GM23338 (cell line): Measurements from ENCODE around the gene ING3. TPM values are rescaled to one million over a fixed set of nuclear protein-coding genes. Genes with fewer than 3 reads are reported as not detected.

Source experiments
- ATAC-seq: fragments of 200-7000 bp; cut with Tn5 transposase; 3 replicates; pipeline ENCODE4 v1.9.1; 2020
- DNase-seq: peaks from one replicate; pipeline ENCODE4 v3.0.0-alpha.2; 2015; ENCODE audit warnings: low spot score
- H2AFZ ChIP-seq: fragments of 200-600 bp; sonication (generic); 2 replicates; pipeline ENCODE4 v1.8.0; 2016; ENCODE audit warnings: antibody characterized with exemption, mild to moderate bottlenecking, moderate library complexity
- H3F3A ChIP-seq: fragments of 200-600 bp; sonication (generic); replicated peaks from 2 replicates; pipeline ENCODE4 v1.8.0; 2017; ENCODE audit warnings: antibody characterized with exemption, mixed run types, low read depth
- H3K27ac ChIP-seq: fragments of 200-600 bp; sonication (generic); 2 replicates; pipeline ENCODE4 v1.6.1; 2016; ENCODE audit warnings: low read depth
- H3K27me3 ChIP-seq: fragments of 200-600 bp; sonication (generic); 2 replicates; pipeline ENCODE4 v1.8.0; 2016; ENCODE audit warnings: mild to moderate bottlenecking, mixed run types, moderate library complexity; ENCODE audit not compliant: insufficient read depth
- H3K36me3 ChIP-seq: fragments of 200-600 bp; sonication (generic); 2 replicates; pipeline ENCODE4 v1.8.0; 2016; ENCODE audit warnings: mild to moderate bottlenecking; ENCODE audit not compliant: insufficient read depth
- H3K4me1 ChIP-seq: fragments of 200-600 bp; sonication (generic); 2 replicates; pipeline ENCODE4 v1.8.0; 2016; ENCODE audit warnings: mild to moderate bottlenecking, moderate library complexity; ENCODE audit not compliant: insufficient read depth
- H3K4me2 ChIP-seq: fragments of 200-600 bp; sonication (generic); 2 replicates; pipeline ENCODE4 v1.7.1; 2017; ENCODE audit warnings: mixed run types
- H3K4me3 ChIP-seq: fragments of 200-600 bp; sonication (generic); 2 replicates; pipeline ENCODE4 v1.6.1; 2016; ENCODE audit warnings: mixed run types
- H3K79me2 ChIP-seq: fragments of 200-600 bp; sonication (generic); replicated peaks from 2 replicates; pipeline ENCODE4 v1.8.0; 2017; ENCODE audit warnings: mild to moderate bottlenecking; ENCODE audit not compliant: insufficient read depth
- H3K9me2 ChIP-seq: fragments of 200-600 bp; sonication (generic); 2 replicates; pipeline ENCODE4 v1.8.0; 2017; ENCODE audit not compliant: insufficient read depth
- H4K20me1 ChIP-seq: fragments of 200-600 bp; sonication (generic); replicated peaks from 2 replicates; pipeline ENCODE4 v1.8.0; 2017; ENCODE audit warnings: mild to moderate bottlenecking; ENCODE audit not compliant: insufficient read depth
- H3K27ac Mint-ChIP-seq: 2 replicates; pipeline ENCODE4 v1.8.0; 2020; ENCODE audit warnings: inconsistent platforms, mild to moderate bottlenecking, moderate library complexity, mixed read lengths
- H3K27me3 Mint-ChIP-seq: 3 replicates; pipeline ENCODE4 v1.8.0; 2022; ENCODE audit warnings: low read depth, mild to moderate bottlenecking, moderate library complexity, mixed read lengths, inconsistent platforms; ENCODE audit not compliant: insufficient read depth, poor library complexity
- H3K36me3 Mint-ChIP-seq: 3 replicates; pipeline ENCODE4 v1.8.0; 2021; ENCODE audit warnings: low read depth, mild to moderate bottlenecking, inconsistent platforms, moderate library complexity, mixed read lengths
- H3K4me1 Mint-ChIP-seq: 3 replicates; pipeline ENCODE4 v1.8.0; 2020; ENCODE audit warnings: mild to moderate bottlenecking, inconsistent platforms, mixed read lengths
- H3K4me3 Mint-ChIP-seq: 3 replicates; pipeline ENCODE4 v1.8.0; 2021; ENCODE audit warnings: moderate library complexity, mild to moderate bottlenecking, inconsistent platforms, mixed read lengths
- H3K9me3 Mint-ChIP-seq: 3 replicates; pipeline ENCODE4 v1.8.0; 2020; ENCODE audit warnings: moderate library complexity, mild to moderate bottlenecking, inconsistent platforms, mixed read lengths
- CREB1 ChIP-seq: fragments of 250-450 bp; sonication (Bioruptor Pico); IDR thresholded peaks from 2 replicates; pipeline ENCODE4 v1.5.0; 2020; ENCODE audit warnings: low read depth, mild to moderate bottlenecking, moderate library complexity
- EZH2 ChIP-seq: fragments of 200-600 bp; sonication (generic); IDR thresholded peaks from one replicate; pipeline ENCODE4 v1.8.0; 2017; ENCODE audit warnings: antibody characterized with exemption, mild to moderate bottlenecking, low read depth; ENCODE audit not compliant: unreplicated experiment
- EZH2phosphoT487 ChIP-seq: fragments of 200-600 bp; sonication (generic); IDR thresholded peaks from one replicate; pipeline ENCODE4 v1.8.1; 2018; ENCODE audit warnings: antibody characterized with exemption; ENCODE audit not compliant: unreplicated experiment
- JUNB ChIP-seq: IDR thresholded peaks from one replicate; pipeline ENCODE4 v1.6.1; 2016; ENCODE audit warnings: antibody characterized with exemption; ENCODE audit not compliant: unreplicated experiment
- NANOG ChIP-seq: IDR thresholded peaks from 2 replicates; pipeline ENCODE4 v1.6.1; 2016; ENCODE audit warnings: antibody characterized with exemption, borderline replicate concordance
- POLR2AphosphoS5 ChIP-seq: IDR thresholded peaks from 2 replicates; pipeline ENCODE4 v1.6.1; 2016; ENCODE audit warnings: antibody characterized with exemption, low read depth
- ZNF114 ChIP-seq: fragments of 250-450 bp; sonication (Bioruptor Pico); IDR thresholded peaks from 2 replicates; pipeline ENCODE4 v1.5.0; 2020; ENCODE audit warnings: mild to moderate bottlenecking, moderate library complexity
- ZNF331 ChIP-seq: fragments of 250-450 bp; sonication (Bioruptor Pico); IDR thresholded peaks from 2 replicates; pipeline ENCODE4 v1.5.0; 2020; ENCODE audit warnings: low read depth, mild to moderate bottlenecking, moderate library complexity
- polyA plus RNA-seq: library from polyadenylated mRNA; unstranded; fragments of >200 nt; fragmentation: Nextera tagmentation; extraction: Ambion mirVana; gene quantifications from 2 replicates; pipeline ENCODE4 v1.2.1, GENCODE V29; 2016
- total RNA-seq: library from RNA; depleted of rRNA; stranded (reverse); fragments of >200 nt; shearing (Covaris generic); gene quantifications from 2 replicates; pipeline ENCODE4 v1.2.3, GENCODE V29; 2014
- TF ChIP-seq, protein P1 (sequence below): IDR thresholded peaks from one replicate; pipeline ENCODE4 v1.6.1; 2018; ENCODE audit warnings: antibody characterized with exemption; ENCODE audit not compliant: unreplicated experiment
- TF ChIP-seq, protein P2 (sequence below): IDR thresholded peaks from 2 replicates; pipeline ENCODE4 v1.6.1; 2016; ENCODE audit warnings: antibody characterized with exemption
- TF ChIP-seq, protein P3 (sequence below), 2 experiments: fragments of 200-600 bp in 1 of 2; sonication (generic) in 1 of 2; conservative IDR thresholded peaks; 2 replicates each; pipeline versions ENCODE4 v1.5.1 to v1.6.1; 2016 to 2017; ENCODE audit warnings: antibody characterized with exemption in 2 of 2, low read depth in 2 of 2, mild to moderate bottlenecking in 2 of 2, moderate library complexity in 1 of 2

ING3 gene
- total and polyA plus RNA-seq, 2 experiments from 2014 or later = 17.8 to 26.2 TPM

DNA sequence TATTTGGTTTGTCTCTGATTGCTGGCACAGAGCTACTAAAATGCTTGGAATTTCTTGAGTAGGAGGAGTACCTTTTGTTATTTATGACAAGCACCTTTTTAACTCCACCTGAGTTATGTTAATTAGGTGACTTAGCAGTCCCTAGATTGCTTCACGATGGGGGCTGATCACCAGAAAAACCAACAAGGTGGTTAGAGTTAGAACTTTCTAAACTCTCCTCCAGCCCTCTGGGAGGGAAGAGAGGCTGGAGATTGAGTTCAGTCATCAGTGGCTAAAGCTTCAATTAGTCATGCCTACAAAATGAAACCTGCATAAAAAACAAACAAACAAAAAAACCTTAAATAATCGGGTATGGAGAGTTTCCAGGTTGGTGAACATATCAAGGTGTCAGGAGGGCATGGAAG is 23.6 kb upstream of the ING3 start (continued):
- TF ChIP-seq, protein P1, sequence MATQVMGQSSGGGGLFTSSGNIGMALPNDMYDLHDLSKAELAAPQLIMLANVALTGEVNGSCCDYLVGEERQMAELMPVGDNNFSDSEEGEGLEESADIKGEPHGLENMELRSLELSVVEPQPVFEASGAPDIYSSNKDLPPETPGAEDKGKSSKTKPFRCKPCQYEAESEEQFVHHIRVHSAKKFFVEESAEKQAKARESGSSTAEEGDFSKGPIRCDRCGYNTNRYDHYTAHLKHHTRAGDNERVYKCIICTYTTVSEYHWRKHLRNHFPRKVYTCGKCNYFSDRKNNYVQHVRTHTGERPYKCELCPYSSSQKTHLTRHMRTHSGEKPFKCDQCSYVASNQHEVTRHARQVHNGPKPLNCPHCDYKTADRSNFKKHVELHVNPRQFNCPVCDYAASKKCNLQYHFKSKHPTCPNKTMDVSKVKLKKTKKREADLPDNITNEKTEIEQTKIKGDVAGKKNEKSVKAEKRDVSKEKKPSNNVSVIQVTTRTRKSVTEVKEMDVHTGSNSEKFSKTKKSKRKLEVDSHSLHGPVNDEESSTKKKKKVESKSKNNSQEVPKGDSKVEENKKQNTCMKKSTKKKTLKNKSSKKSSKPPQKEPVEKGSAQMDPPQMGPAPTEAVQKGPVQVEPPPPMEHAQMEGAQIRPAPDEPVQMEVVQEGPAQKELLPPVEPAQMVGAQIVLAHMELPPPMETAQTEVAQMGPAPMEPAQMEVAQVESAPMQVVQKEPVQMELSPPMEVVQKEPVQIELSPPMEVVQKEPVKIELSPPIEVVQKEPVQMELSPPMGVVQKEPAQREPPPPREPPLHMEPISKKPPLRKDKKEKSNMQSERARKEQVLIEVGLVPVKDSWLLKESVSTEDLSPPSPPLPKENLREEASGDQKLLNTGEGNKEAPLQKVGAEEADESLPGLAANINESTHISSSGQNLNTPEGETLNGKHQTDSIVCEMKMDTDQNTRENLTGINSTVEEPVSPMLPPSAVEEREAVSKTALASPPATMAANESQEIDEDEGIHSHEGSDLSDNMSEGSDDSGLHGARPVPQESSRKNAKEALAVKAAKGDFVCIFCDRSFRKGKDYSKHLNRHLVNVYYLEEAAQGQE = no peak
- TF ChIP-seq ZNF114 (CRISPR knock-in tag) = 0 out of 2 replicates have a peak, but pooled peaks have one; percentile 21

DNA sequence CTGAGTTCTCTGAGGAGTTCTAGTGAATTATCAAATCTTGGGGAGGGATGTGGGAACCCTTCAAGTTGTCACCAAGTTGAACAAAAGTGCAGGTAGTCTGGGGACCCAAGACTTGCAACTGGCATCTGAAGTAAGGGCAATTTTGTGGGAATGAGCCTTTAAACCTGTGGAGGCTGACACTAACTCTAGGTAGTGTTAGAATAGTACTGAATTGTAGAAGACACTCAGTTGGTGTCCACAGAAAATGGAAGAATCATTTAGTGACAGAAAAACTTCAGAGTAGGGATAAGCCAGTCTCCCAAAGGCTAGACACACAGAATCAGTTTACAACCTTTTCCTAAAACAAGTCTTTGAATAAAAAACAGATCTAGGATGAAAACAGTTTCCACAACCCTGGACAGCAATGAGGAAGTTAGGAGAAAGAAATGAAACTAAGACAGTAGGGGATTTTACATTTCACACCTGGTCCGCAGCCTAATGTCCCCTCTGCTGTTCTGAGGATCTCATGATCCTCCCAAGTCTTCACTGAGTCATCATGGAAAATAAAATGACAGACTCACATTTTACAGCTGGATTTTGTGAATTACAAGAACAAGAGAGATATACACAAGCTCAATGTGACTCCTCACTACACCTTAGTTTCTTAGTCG is 23.0 kb upstream of the ING3 start:
- no peak for DNase-seq
- peaks cover 9% of the 10 kb centered on the region; the same call in 1 of the 2 replicates for H3K9me2 ChIP-seq
- Mint-ChIP-seq H3K4me1 (peaks cover 20% of the 10 kb centered on the region), H3K9me3 (no peaks in the 10 kb centered on the region), H3K36me3 (no peaks in the 10 kb centered on the region), H3K27ac (peak overlapping the region; percentile 91), H3K27me3 (no peaks in the 10 kb centered on the region), H3K4me3 (no peak overlapping the region)
- no peaks in the 10 kb centered on the region for H3K79me2 ChIP-seq
- H3F3A ChIP-seq = no peaks in the 10 kb centered on the region
- no peaks in the 10 kb centered on the region for H4K20me1 ChIP-seq
- no peak overlapping the region for H3K27ac ChIP-seq
- H3K4me1 ChIP-seq = peaks cover 13% of the 10 kb centered on the region
- no peaks in the 10 kb centered on the region for H3K27me3 ChIP-seq
- TF ChIP-seq CREB1 (CRISPR knock-in tag) = no peak
- TF ChIP-seq ZNF114 (CRISPR knock-in tag) = no peak
- no peak for TF ChIP-seq EZH2
- TF ChIP-seq, protein P2, sequence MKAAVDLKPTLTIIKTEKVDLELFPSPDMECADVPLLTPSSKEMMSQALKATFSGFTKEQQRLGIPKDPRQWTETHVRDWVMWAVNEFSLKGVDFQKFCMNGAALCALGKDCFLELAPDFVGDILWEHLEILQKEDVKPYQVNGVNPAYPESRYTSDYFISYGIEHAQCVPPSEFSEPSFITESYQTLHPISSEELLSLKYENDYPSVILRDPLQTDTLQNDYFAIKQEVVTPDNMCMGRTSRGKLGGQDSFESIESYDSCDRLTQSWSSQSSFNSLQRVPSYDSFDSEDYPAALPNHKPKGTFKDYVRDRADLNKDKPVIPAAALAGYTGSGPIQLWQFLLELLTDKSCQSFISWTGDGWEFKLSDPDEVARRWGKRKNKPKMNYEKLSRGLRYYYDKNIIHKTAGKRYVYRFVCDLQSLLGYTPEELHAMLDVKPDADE = no peak
- no peak for TF ChIP-seq EZH2phosphoT487
- no peak for TF ChIP-seq JUNB
- no peak for TF ChIP-seq POLR2AphosphoS5
- no peak for TF ChIP-seq NANOG
- H3K36me3 ChIP-seq = no peaks in the 10 kb centered on the region
- H3K4me2 ChIP-seq = peak overlapping the region; percentile 10; the same call in 1 of the 2 replicates
- ATAC-seq = no peak
- no peak overlapping the region for H3K4me3 ChIP-seq
- peak overlapping the region; percentile 20; the same call in 1 of the 2 replicates for H2AFZ ChIP-seq

DNA sequence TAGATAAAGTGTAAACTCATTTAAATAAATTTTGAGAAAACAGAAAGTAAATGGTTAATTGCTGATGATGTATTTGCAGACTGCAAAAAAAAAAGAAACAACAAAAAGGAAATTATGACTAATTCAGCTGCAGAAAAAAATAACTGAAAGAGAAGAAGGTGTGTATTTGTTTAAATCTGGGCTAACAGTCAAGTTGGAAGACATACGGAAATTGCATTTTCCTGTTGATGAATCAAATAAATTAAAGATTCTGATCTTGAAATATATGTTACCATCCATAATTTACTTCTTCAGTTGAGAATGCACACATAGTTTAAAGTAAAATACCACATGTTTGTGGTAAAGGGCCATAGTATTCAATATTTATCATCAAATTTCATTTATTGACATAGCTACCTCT is 19.3 kb upstream of the ING3 start:
- Histone ChIP-seq H3K79me2 (no peaks in the 10 kb centered on the region), H3K27me3 (no peaks in the 10 kb centered on the region), H3K4me2 (no peak overlapping the region), H3K4me3 (no peak overlapping the region), H3K9me2 (peaks cover 9% of the 10 kb centered on the region; the same call in 1 of the 2 replicates), H3K36me3 (no peaks in the 10 kb centered on the region), H3K4me1 (peaks cover 12% of the 10 kb centered on the region), H2AFZ (no peak overlapping the region), H4K20me1 (no peaks in the 10 kb centered on the region), H3K27ac (no peak overlapping the region), H3F3A (no peaks in the 10 kb centered on the region)
- ATAC-seq (no peak), DNase-seq (no peak)
- no peaks in the 10 kb centered on the region for H3K36me3 Mint-ChIP-seq
- H3K4me1 Mint-ChIP-seq = peaks cover 16% of the 10 kb centered on the region
- H3K27ac Mint-ChIP-seq = no peak overlapping the region
- no peak overlapping the region for H3K4me3 Mint-ChIP-seq
- H3K9me3 Mint-ChIP-seq = no peaks in the 10 kb centered on the region
- no peaks in the 10 kb centered on the region for H3K27me3 Mint-ChIP-seq
- TF ChIP-seq CREB1 (CRISPR knock-in tag) = no peak
- TF ChIP-seq NANOG = no peak
- TF ChIP-seq, protein P3, sequence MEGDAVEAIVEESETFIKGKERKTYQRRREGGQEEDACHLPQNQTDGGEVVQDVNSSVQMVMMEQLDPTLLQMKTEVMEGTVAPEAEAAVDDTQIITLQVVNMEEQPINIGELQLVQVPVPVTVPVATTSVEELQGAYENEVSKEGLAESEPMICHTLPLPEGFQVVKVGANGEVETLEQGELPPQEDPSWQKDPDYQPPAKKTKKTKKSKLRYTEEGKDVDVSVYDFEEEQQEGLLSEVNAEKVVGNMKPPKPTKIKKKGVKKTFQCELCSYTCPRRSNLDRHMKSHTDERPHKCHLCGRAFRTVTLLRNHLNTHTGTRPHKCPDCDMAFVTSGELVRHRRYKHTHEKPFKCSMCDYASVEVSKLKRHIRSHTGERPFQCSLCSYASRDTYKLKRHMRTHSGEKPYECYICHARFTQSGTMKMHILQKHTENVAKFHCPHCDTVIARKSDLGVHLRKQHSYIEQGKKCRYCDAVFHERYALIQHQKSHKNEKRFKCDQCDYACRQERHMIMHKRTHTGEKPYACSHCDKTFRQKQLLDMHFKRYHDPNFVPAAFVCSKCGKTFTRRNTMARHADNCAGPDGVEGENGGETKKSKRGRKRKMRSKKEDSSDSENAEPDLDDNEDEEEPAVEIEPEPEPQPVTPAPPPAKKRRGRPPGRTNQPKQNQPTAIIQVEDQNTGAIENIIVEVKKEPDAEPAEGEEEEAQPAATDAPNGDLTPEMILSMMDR (conservative IDR thresholded peaks at IDR 0.05; ENCODE audit: low read depth in 2 of 2) = no peak
- TF ChIP-seq, protein P2 = no peak
- no peak for TF ChIP-seq ZNF331
- TF ChIP-seq POLR2AphosphoS5 = no peak
